Tibial artery (tissue), 4 donors: ENCODE results near the gene CDK15.

Experiments used
- DNase-seq, 2 donors: peaks; one replicate each; pipeline ENCODE4 v3.0.0-alpha.2; 2019
- H3K27ac ChIP-seq, 2 donors: fragments of 200-600 bp; sonication (generic) in 1 of 2; 1 replicate in 1 of 2; 2 replicates in 1 of 2; pipeline ENCODE4 v1.5.1; 2018 to 2019; ENCODE audit warnings: mild to moderate bottlenecking in 1 of 2
- H3K27me3 ChIP-seq, 2 donors: fragments of 200-600 bp; sonication (generic) in 1 of 2; one replicate each; pipeline versions ENCODE4 v1.5.1 to v1.6.0; 2016 to 2019
- H3K36me3 ChIP-seq, 3 donors: fragments of 200-600 bp; sonication (generic) in 2 of 3; one replicate each; pipeline ENCODE4 v1.5.1; 2016 to 2019; ENCODE audit warnings: mild to moderate bottlenecking in 2 of 3
- H3K4me1 ChIP-seq, 4 donors: fragments of 200-600 bp; sonication (generic) in 2 of 4; 1 replicate in 3 of 4; 2 replicates in 1 of 4; pipeline ENCODE4 v1.5.1; 2016 to 2019
- H3K4me3 ChIP-seq, 2 donors: fragments of 200-600 bp; sonication (generic) in 1 of 2; 1 replicate in 1 of 2; 2 replicates in 1 of 2; pipeline ENCODE4 v1.5.1; 2018 to 2019; ENCODE audit warnings: mild to moderate bottlenecking in 2 of 2
- H3K9me3 ChIP-seq, 3 donors: fragments of 200-600 bp; sonication (generic) in 1 of 3; one replicate each; pipeline ENCODE4 v1.5.1; 2016 to 2019
- CTCF ChIP-seq, 2 experiments: fragments of 200-600 bp in 1 of 2; fragments of 450-650 bp in 1 of 2; IDR thresholded peaks; one replicate each; pipeline ENCODE4 v1.5.1; 2017 to 2019; ENCODE audit warnings: antibody characterized with exemption in 2 of 2, mild to moderate bottlenecking in 1 of 2, moderate library complexity in 1 of 2
- intact Hi-C: fragments of 100-400 bp; cut with DNase I; formaldehyde crosslinking; loops from one replicate; pipeline ENCODE4 v1.15.0; 2023; ENCODE audit warnings: low total_unique reads

The CDK15 gene

GRCh38 chr2:201890453-201890852, 84.1 kb downstream of the CDK15 start:
- Histone ChIP-seq H3K9me3 (no peaks in the 10 kb centered on the region), H3K4me3 (no peak overlapping the region), H3K4me1 (no peaks in the 10 kb centered on the region), H3K27ac (no peak overlapping the region), H3K27me3 (no peaks in the 10 kb centered on the region), H3K36me3 (no peaks in the 10 kb centered on the region)
- TF ChIP-seq CTCF (IDR thresholded peaks at IDR 0.05) = no peak
- intact Hi-C loops = no loop called here
- no peak for DNase-seq

- Histone ChIP-seq H3K27ac (no peak overlapping the region), H3K4me1 (no peaks in the 10 kb centered on the region), H3K4me3 (no peak overlapping the region), H3K36me3 (no peaks in the 10 kb centered on the region), H3K27me3 (no peaks in the 10 kb centered on the region), H3K9me3 (no peaks in the 10 kb centered on the region)
- no peak for DNase-seq
- intact Hi-C loops = no loop called here
- no peak for TF ChIP-seq CTCF (IDR thresholded peaks at IDR 0.05)
These were observed 85.3 kb downstream of the CDK15 start for GRCh38 chr2:201891676-201892075.

GRCh38 chr2:201892516-201892915, 86.2 kb downstream of the CDK15 start:
- Histone ChIP-seq H3K27ac (no peak overlapping the region), H3K4me3 (no peak overlapping the region), H3K9me3 (no peaks in the 10 kb centered on the region), H3K27me3 (no peaks in the 10 kb centered on the region), H3K4me1 (no peaks in the 10 kb centered on the region), H3K36me3 (no peaks in the 10 kb centered on the region)
- no peak for DNase-seq
- intact Hi-C loops = no loop called here
- no peak for TF ChIP-seq CTCF (IDR thresholded peaks at IDR 0.05)

- H3K36me3 ChIP-seq = no peaks in the 10 kb centered on the region
- intact Hi-C loops = no loop called here
- H3K27me3 ChIP-seq = peaks cover 0 to 3% of the 10 kb centered on the region in 2 donors
- no peak for TF ChIP-seq CTCF (IDR thresholded peaks at IDR 0.05)
- no peaks in the 10 kb centered on the region for H3K4me1 ChIP-seq
- H3K4me3 ChIP-seq = no peak overlapping the region
- no peak overlapping the region for H3K27ac ChIP-seq
- no peak for DNase-seq
- no peaks in the 10 kb centered on the region for H3K9me3 ChIP-seq
These were observed 94.0 kb downstream of the CDK15 start for GRCh38 chr2:201900362-201900761.

GRCh38 chr2:201901786-201902185, 95.4 kb downstream of the CDK15 start:
- intact Hi-C loops = no loop called here
- TF ChIP-seq CTCF (IDR thresholded peaks at IDR 0.05) = no peak
- no peak for DNase-seq
- Histone ChIP-seq H3K4me1 (no peaks in the 10 kb centered on the region), H3K27ac (no peak overlapping the region), H3K36me3 (no peaks in the 10 kb centered on the region), H3K9me3 (no peaks in the 10 kb centered on the region), H3K27me3 (peaks cover 0 to 3% of the 10 kb centered on the region in 2 donors), H3K4me3 (no peak overlapping the region)
